ENCODE data around the gene FOXA2. TPM values are rescaled to one million over a fixed set of nuclear protein-coding genes. Genes with fewer than 3 reads are reported as not detected.

FOXA2 gene
- polyA plus RNA-seq, 1 donor from 2014 or later: not detected

GRCh38 chr20:22586645-22587310 lies 2.4 kb upstream of the FOXA2 start:
- peaks cover 98% of the 10 kb centered on the region for H3K27me3 ChIP-seq (ENCODE audit: insufficient read depth, low read depth, low read length)
- no peaks in the 10 kb centered on the region for H3F3A ChIP-seq (ENCODE audit: insufficient read depth, low read length, poor library complexity, severe bottlenecking)
- no peaks in the 10 kb centered on the region for H3K79me2 ChIP-seq (replicated peaks; ENCODE audit: insufficient read depth, low read length)
- H3K4me3 ChIP-seq (ENCODE audit: low read length): no peak overlapping the region
- H3K4me2 ChIP-seq (ENCODE audit: low read length): no peak overlapping the region
- TF ChIP-seq CTCF (IDR thresholded peaks at IDR 0.05; ENCODE audit: poor library complexity, severe bottlenecking): peak; percentile 19
- TF ChIP-seq EZH2 (IDR thresholded peaks at IDR 0.05; ENCODE audit: borderline replicate concordance, insufficient read depth, low read length, poor library complexity, severe bottlenecking): peak; percentile 65
- TF ChIP-seq POLR2AphosphoS5 (IDR thresholded peaks at IDR 0.05): no peak
- TF ChIP-seq REST (IDR thresholded peaks at IDR 0.05; ENCODE audit: borderline replicate concordance): no peak
- TF ChIP-seq MXI1 (conservative IDR thresholded peaks at IDR 0.05; ENCODE audit: poor library complexity, severe bottlenecking): no peak
- peaks cover 10% of the 10 kb centered on the region for H3K9me3 ChIP-seq (ENCODE audit: low read length)
- no peaks in the 10 kb centered on the region for H3K9me2 ChIP-seq (ENCODE audit: insufficient read depth, low read length)
- no peak overlapping the region for H3K27ac ChIP-seq (ENCODE audit: low read length)
- no peak overlapping the region for H3K9ac ChIP-seq (ENCODE audit: low read length)
- no peaks in the 10 kb centered on the region for H3K36me3 ChIP-seq (ENCODE audit: insufficient read depth, low read length)
- H4K20me1 ChIP-seq (ENCODE audit: insufficient read depth): no peaks in the 10 kb centered on the region
- no peak overlapping the region for H2AFZ ChIP-seq (ENCODE audit: low read depth, low read length)

DNA sequence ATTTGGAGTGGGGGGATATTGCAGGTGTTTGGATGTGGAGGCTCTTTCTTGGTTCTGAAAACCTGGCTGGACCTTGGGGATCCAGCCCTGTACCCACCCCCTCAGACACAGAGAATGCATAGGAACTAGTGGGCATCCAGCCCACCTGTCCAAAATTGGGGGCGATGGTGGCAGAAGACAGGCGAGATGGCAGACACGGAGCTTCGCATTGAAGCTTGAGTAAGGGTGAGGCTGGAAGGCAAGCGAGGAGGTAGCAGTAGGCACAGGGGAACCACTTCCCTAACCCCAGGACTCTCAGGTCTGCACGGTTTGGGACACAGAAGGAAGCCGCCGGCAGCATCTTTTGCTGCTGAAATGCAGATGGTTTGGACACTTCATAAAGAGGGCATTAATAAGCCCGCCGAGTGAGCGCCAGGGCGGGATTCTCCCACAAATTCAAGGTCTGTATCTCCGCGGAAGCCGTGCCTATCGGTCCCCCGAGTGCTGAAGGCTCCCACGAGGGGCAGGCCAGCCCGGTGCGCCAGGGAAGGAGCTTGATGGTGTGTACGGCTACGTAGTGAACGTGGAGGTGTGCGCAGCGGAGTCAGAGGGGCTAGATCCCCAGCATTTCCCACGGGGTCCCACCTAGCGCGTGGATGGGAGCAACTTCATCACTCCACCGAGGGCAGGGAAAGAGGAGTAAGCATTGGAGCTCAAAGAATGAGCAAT lies 1.6 kb upstream of the FOXA2 start:
- Histone ChIP-seq H3K9me2 (ENCODE audit: insufficient read depth, low read length) (no peaks in the 10 kb centered on the region), H3K27me3 (ENCODE audit: insufficient read depth, low read depth, low read length) (peaks cover 98% of the 10 kb centered on the region), H3K9ac (ENCODE audit: low read length) (no peak overlapping the region), H3F3A (ENCODE audit: insufficient read depth, low read length, poor library complexity, severe bottlenecking) (no peaks in the 10 kb centered on the region), H3K4me3 (ENCODE audit: low read length) (no peak overlapping the region), H2AFZ (ENCODE audit: low read depth, low read length) (no peak overlapping the region), H3K4me2 (ENCODE audit: low read length) (no peak overlapping the region), H3K36me3 (ENCODE audit: insufficient read depth, low read length) (no peaks in the 10 kb centered on the region), H3K79me2 (replicated peaks; ENCODE audit: insufficient read depth, low read length) (no peaks in the 10 kb centered on the region), H4K20me1 (ENCODE audit: insufficient read depth) (no peaks in the 10 kb centered on the region), H3K27ac (ENCODE audit: low read length) (no peak overlapping the region), H3K9me3 (ENCODE audit: low read length) (peaks cover 10% of the 10 kb centered on the region)
- TF ChIP-seq EZH2 (IDR thresholded peaks at IDR 0.05; ENCODE audit: borderline replicate concordance, insufficient read depth, low read length, poor library complexity, severe bottlenecking): no peak
